SK-N-SH treated with all-trans-retinoic acid at 6 μM for 48 hours (cell line): Measurements from ENCODE around the gene TRIM66.

Experiments used
- SNAI2 ChIP-seq: fragments of 250-450 bp; sonication (Bioruptor Pico); IDR thresholded peaks from 2 replicates; pipeline ENCODE4 v1.5.0; 2020; ENCODE audit warnings: mild to moderate bottlenecking, moderate library complexity
- ZFP3 ChIP-seq: fragments of 250-450 bp; sonication (Bioruptor Pico); IDR thresholded peaks from 2 replicates; pipeline ENCODE4 v1.5.0; 2020; ENCODE audit warnings: mild to moderate bottlenecking, moderate library complexity
- ZFP30 ChIP-seq: fragments of 450-650 bp; formaldehyde crosslinking; IDR thresholded peaks from 2 replicates; pipeline ENCODE4 v1.5.0; 2022; ENCODE audit warnings: mild to moderate bottlenecking, moderate library complexity
- ZNF8 ChIP-seq: fragments of 450-650 bp; formaldehyde crosslinking; IDR thresholded peaks from 2 replicates; pipeline ENCODE4 v1.5.0; 2020; ENCODE audit warnings: mild to moderate bottlenecking, moderate library complexity
- TF ChIP-seq, protein P1 (sequence below): fragments of 250-450 bp; sonication (Bioruptor Pico); IDR thresholded peaks from 2 replicates; pipeline ENCODE4 v1.8.0; 2021; ENCODE audit warnings: low read depth, mild to moderate bottlenecking, moderate library complexity, borderline replicate concordance

DNA sequence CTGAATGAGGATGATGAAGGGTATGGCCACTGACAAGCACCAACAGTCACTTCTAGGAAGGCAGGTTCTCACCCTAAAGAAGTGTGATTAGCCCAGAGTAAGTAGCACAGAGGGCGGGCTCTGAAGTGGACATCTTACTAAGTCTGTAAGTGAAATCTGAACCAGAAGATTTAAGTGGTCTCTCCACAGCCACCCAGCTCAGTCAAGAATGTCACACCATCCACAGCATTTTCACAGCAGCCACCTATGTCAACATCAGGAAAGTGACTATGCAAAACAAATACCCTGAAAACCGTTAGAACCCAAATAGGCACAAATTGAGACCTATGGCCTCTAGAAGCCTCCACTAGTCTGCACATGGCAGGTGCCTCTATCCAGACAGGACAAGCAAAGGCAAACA, 65.4 kb downstream of the TRIM66 start:
- TF ChIP-seq ZFP30 (CRISPR knock-in tag) = no peak
- TF ChIP-seq, protein P1, sequence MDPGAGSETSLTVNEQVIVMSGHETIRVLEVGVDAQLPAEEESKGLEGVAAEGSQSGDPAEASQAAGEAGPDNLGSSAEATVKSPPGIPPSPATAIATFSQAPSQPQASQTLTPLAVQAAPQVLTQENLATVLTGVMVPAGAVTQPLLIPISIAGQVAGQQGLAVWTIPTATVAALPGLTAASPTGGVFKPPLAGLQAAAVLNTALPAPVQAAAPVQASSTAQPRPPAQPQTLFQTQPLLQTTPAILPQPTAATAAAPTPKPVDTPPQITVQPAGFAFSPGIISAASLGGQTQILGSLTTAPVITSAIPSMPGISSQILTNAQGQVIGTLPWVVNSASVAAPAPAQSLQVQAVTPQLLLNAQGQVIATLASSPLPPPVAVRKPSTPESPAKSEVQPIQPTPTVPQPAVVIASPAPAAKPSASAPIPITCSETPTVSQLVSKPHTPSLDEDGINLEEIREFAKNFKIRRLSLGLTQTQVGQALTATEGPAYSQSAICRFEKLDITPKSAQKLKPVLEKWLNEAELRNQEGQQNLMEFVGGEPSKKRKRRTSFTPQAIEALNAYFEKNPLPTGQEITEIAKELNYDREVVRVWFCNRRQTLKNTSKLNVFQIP (CRISPR knock-in tag) = no peak
- TF ChIP-seq ZFP3 (CRISPR knock-in tag) = no peak
- TF ChIP-seq ZNF8 = no peak
- TF ChIP-seq SNAI2 (CRISPR knock-in tag) = no peak
